Measurements from ENCODE around the gene TMEM8B.
A peak's percentile ranks its signal among the peaks of the same experiment; 100 is the strongest.
"Not testable (repeated sequence)": the region's sequence is repeated elsewhere in the genome, so short reads cannot be mapped to it uniquely, and the experiment has no call there.

The TMEM8B gene

DNA sequence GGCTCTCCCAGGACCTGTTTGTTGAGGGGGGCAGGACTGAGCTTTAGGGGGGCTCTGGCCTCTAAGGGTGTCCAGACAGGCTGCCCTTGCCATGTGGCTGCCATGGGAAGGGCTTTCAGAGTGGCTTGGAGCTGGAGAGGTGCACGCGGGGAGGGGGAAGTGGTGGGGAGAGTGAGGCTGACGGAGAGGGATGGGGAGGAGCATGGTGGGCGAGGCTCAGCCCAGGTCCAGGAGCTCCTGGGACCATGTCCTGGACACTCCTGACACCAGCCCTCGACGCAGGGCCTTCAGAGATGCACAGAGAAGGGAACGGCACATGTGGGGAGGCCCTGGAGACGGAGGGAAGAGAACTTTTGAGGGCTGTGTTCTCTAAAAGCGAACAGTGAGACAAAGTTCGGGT is 82.7 kb downstream of the TMEM8B start:
- TF ChIP-seq, protein P1, sequence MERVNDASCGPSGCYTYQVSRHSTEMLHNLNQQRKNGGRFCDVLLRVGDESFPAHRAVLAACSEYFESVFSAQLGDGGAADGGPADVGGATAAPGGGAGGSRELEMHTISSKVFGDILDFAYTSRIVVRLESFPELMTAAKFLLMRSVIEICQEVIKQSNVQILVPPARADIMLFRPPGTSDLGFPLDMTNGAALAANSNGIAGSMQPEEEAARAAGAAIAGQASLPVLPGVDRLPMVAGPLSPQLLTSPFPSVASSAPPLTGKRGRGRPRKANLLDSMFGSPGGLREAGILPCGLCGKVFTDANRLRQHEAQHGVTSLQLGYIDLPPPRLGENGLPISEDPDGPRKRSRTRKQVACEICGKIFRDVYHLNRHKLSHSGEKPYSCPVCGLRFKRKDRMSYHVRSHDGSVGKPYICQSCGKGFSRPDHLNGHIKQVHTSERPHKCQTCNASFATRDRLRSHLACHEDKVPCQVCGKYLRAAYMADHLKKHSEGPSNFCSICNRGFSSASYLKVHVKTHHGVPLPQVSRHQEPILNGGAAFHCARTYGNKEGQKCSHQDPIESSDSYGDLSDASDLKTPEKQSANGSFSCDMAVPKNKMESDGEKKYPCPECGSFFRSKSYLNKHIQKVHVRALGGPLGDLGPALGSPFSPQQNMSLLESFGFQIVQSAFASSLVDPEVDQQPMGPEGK (CRISPR knock-in tag; IDR thresholded peaks at IDR 0.05; ENCODE audit: borderline replicate concordance), result no peak
- TF ChIP-seq, protein P2, sequence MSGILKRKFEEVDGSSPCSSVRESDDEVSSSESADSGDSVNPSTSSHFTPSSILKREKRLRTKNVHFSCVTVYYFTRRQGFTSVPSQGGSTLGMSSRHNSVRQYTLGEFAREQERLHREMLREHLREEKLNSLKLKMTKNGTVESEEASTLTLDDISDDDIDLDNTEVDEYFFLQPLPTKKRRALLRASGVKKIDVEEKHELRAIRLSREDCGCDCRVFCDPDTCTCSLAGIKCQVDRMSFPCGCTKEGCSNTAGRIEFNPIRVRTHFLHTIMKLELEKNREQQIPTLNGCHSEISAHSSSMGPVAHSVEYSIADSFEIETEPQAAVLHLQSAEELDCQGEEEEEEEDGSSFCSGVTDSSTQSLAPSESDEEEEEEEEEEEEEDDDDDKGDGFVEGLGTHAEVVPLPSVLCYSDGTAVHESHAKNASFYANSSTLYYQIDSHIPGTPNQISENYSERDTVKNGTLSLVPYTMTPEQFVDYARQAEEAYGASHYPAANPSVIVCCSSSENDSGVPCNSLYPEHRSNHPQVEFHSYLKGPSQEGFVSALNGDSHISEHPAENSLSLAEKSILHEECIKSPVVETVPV (CRISPR knock-in tag; IDR thresholded peaks at IDR 0.05), result no peak
- ATAC-seq, result no peak

DNA sequence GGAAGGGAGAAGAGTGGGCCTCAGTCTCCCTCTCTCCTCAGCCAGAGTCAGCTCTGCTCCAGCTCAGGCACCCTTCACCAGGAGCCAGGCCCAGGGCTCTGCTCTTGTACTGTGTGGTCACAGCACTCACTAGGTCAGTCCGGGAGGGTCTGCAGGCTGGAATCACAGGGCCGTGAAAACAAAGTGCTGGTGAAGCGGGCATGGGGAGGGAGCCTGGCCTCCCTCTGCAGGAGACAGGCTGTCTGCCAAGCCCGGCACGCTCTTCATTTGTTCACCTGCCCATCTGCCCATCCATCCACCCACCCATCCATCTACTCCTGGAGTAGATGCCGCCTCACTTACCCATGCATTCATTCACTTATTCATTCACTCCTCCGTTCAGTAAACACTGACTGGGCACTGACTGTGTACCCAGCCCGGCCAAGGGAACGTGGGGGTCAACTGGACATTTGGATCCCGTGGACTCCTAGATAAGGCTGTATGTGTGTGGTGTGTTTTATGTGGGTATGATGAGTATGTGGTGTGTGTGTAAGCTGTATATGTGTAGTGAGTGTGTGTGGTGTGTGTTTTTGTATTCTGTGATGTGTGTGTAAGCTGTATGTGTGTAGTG is 83.9 kb downstream of the TMEM8B start:
- no peak for ATAC-seq
- TF ChIP-seq OSR1 (CRISPR knock-in tag; IDR thresholded peaks at IDR 0.05) (no peak), SNAI2 (CRISPR knock-in tag; IDR thresholded peaks at IDR 0.05) (no peak), ZFP3 (CRISPR knock-in tag; IDR thresholded peaks at IDR 0.05) (no peak), ESRRG (CRISPR knock-in tag; IDR thresholded peaks at IDR 0.05) (no peak), BACH2 (CRISPR knock-in tag; IDR thresholded peaks at IDR 0.05; ENCODE audit: borderline replicate concordance) (no peak), TCF4 (CRISPR knock-in tag; IDR thresholded peaks at IDR 0.05; ENCODE audit: borderline replicate concordance) (no peak), CSDC2 (CRISPR knock-in tag; IDR thresholded peaks at IDR 0.05) (no peak), ZC3H10 (CRISPR knock-in tag; IDR thresholded peaks at IDR 0.05) (no peak), ZNF70 (CRISPR knock-in tag; IDR thresholded peaks at IDR 0.05) (no peak), PPARA (CRISPR knock-in tag; IDR thresholded peaks at IDR 0.05; ENCODE audit: borderline replicate concordance) (no peak), ZNF565 (CRISPR knock-in tag; conservative IDR thresholded peaks at IDR 0.05; ENCODE audit: low read depth) (no peak), ZNF8 (CRISPR knock-in tag; IDR thresholded peaks at IDR 0.05) (no peak), TOX (CRISPR knock-in tag; IDR thresholded peaks at IDR 0.05; ENCODE audit: borderline replicate concordance) (no peak), RARB (CRISPR knock-in tag; IDR thresholded peaks at IDR 0.05) (no peak), ZFP30 (CRISPR knock-in tag; IDR thresholded peaks at IDR 0.05) (no peak), GLIS3 (CRISPR knock-in tag; IDR thresholded peaks at IDR 0.05) (no peak)
- TF ChIP-seq, protein P1 (CRISPR knock-in tag; IDR thresholded peaks at IDR 0.05; ENCODE audit: borderline replicate concordance), result no peak
- TF ChIP-seq, protein P2 (CRISPR knock-in tag; IDR thresholded peaks at IDR 0.05), result no peak
- TF ChIP-seq, protein P3, sequence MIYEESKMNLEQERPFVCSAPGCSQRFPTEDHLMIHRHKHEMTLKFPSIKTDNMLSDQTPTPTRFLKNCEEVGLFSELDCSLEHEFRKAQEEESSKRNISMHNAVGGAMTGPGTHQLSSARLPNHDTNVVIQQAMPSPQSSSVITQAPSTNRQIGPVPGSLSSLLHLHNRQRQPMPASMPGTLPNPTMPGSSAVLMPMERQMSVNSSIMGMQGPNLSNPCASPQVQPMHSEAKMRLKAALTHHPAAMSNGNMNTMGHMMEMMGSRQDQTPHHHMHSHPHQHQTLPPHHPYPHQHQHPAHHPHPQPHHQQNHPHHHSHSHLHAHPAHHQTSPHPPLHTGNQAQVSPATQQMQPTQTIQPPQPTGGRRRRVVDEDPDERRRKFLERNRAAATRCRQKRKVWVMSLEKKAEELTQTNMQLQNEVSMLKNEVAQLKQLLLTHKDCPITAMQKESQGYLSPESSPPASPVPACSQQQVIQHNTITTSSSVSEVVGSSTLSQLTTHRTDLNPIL (CRISPR knock-in tag; IDR thresholded peaks at IDR 0.05; ENCODE audit: low read depth), result no peak

DNA sequence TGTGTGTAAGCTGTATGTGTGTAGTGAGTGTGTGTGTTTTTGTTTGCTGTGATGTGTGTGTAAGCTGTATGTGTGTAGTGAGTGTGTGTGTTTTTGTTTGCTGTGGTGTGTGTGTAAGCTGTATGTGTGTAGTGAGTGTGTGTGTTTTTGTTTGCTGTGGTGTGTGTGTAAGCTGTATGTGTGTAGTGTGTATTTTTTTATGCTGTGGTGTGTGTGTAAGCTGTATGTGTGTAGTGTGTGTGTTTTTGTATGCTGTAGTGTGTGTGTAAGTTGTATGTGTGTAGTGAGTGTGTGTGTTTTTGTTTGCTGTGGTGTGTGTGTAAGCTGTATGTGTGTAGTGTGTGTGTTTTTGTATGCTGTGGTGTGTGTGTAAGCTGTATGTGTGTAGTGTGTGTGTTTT is 84.4 kb downstream of the TMEM8B start:
- ATAC-seq, result not testable (repeated sequence)

DNA sequence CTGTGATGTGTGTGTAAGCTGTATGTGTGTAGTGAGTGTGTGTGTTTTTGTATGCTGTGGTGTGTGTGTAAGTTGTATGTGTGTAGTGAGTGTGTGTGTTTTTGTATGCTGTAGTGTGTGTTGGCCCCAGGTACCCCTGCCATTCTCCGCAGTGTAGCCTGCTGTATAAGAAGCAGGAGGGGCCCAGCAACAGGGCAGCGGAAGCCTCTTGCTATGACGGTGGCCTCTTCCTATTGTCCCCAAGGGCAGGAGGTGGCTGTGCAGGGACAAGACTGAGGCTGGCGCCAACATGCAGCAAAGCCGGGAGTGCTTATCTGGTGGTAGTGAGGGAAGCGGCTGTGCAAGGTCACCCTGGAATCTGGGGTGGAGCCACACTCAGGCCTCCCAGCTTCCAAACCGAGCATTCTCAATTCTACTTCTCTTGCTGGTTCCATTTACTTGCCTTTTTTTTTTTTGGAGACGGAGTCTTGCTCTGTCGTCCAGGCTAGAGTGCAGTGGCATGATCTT is 85.3 kb downstream of the TMEM8B start:
- peak; percentile 57 for ATAC-seq
- TF ChIP-seq BACH2 (CRISPR knock-in tag; IDR thresholded peaks at IDR 0.05; ENCODE audit: borderline replicate concordance), result no peak
- TF ChIP-seq SNAI2 (CRISPR knock-in tag; IDR thresholded peaks at IDR 0.05), result no peak
- TF ChIP-seq OSR1 (CRISPR knock-in tag; IDR thresholded peaks at IDR 0.05), result no peak
- TF ChIP-seq, protein P4, sequence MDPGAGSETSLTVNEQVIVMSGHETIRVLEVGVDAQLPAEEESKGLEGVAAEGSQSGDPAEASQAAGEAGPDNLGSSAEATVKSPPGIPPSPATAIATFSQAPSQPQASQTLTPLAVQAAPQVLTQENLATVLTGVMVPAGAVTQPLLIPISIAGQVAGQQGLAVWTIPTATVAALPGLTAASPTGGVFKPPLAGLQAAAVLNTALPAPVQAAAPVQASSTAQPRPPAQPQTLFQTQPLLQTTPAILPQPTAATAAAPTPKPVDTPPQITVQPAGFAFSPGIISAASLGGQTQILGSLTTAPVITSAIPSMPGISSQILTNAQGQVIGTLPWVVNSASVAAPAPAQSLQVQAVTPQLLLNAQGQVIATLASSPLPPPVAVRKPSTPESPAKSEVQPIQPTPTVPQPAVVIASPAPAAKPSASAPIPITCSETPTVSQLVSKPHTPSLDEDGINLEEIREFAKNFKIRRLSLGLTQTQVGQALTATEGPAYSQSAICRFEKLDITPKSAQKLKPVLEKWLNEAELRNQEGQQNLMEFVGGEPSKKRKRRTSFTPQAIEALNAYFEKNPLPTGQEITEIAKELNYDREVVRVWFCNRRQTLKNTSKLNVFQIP (CRISPR knock-in tag; IDR thresholded peaks at IDR 0.05; ENCODE audit: borderline replicate concordance, low read depth), result no peak
- no peak for TF ChIP-seq ZNF8 (CRISPR knock-in tag; IDR thresholded peaks at IDR 0.05)
- no peak for TF ChIP-seq ZNF565 (CRISPR knock-in tag; conservative IDR thresholded peaks at IDR 0.05; ENCODE audit: low read depth)
- TF ChIP-seq ZFP3 (CRISPR knock-in tag; IDR thresholded peaks at IDR 0.05), result no peak
- TF ChIP-seq ZC3H10 (CRISPR knock-in tag; IDR thresholded peaks at IDR 0.05), result no peak
- TF ChIP-seq ESRRG (CRISPR knock-in tag; IDR thresholded peaks at IDR 0.05), result no peak
- no peak for TF ChIP-seq TOX (CRISPR knock-in tag; IDR thresholded peaks at IDR 0.05; ENCODE audit: borderline replicate concordance)
- TF ChIP-seq ARNTL (CRISPR knock-in tag; IDR thresholded peaks at IDR 0.05; ENCODE audit: borderline replicate concordance, low read depth), result no peak
- TF ChIP-seq GLIS3 (CRISPR knock-in tag; IDR thresholded peaks at IDR 0.05), result no peak
- TF ChIP-seq, protein P1 (CRISPR knock-in tag; IDR thresholded peaks at IDR 0.05; ENCODE audit: borderline replicate concordance), result no peak
- TF ChIP-seq, protein P3 (CRISPR knock-in tag; IDR thresholded peaks at IDR 0.05; ENCODE audit: low read depth), result no peak
- TF ChIP-seq PPARA (CRISPR knock-in tag; IDR thresholded peaks at IDR 0.05; ENCODE audit: borderline replicate concordance), result no peak

Measured in SK-N-SH treated with all-trans-retinoic acid at 6 μM for 48 hours (cell line).